ENCODE data around the gene OR1E2.

OR1E2 gene

GRCh38 chr17:3433741-3434140, at the start of gene OR1E2:
TSS of gene OR1E2 (minus strand) at chr17:3433841. CDS start at chr17:3433841, 0 bp downstream.
- no peak for TF ChIP-seq CTCF (IDR thresholded peaks at IDR 0.05; ENCODE audit: low read depth, low read length)
- DNase-seq (ENCODE audit: extremely low read depth, low read depth): no peak

- no peak for DNase-seq (ENCODE audit: extremely low read depth, low read depth)
- no peak for TF ChIP-seq CTCF (IDR thresholded peaks at IDR 0.05; ENCODE audit: low read depth, low read length)
Measured at GRCh38 chr17:3482852-3483251, 49.2 kb upstream of the OR1E2 start.

GRCh38 chr17:3479988-3480387, 46.3 kb upstream of the OR1E2 start:
- DNase-seq (ENCODE audit: extremely low read depth, low read depth): no peak
- no peak for TF ChIP-seq CTCF (IDR thresholded peaks at IDR 0.05; ENCODE audit: low read depth, low read length)

GRCh38 chr17:3475812-3476610, 42.4 kb upstream of the OR1E2 start, which contains the start of gene ASPA:
TSS of gene ASPA (plus strand) at chr17:3475997. CDS start at chr17:3476160, 163 bp downstream.
- DNase-seq (ENCODE audit: extremely low read depth, low read depth): no peak
- TF ChIP-seq CTCF (IDR thresholded peaks at IDR 0.05; ENCODE audit: low read depth, low read length): no peak

- no peak for DNase-seq (ENCODE audit: extremely low read depth, low read depth)
- TF ChIP-seq CTCF (IDR thresholded peaks at IDR 0.05; ENCODE audit: low read depth, low read length): no peak
Measured at GRCh38 chr17:3475251-3475685, 41.6 kb upstream of the OR1E2 start.

GRCh38 chr17:3474212-3474611, 40.6 kb upstream of the OR1E2 start:
- no peak for TF ChIP-seq CTCF (IDR thresholded peaks at IDR 0.05; ENCODE audit: low read depth, low read length)
- no peak for DNase-seq (ENCODE audit: extremely low read depth, low read depth)

- no peak for DNase-seq (ENCODE audit: extremely low read depth, low read depth)
- TF ChIP-seq CTCF (IDR thresholded peaks at IDR 0.05; ENCODE audit: low read depth, low read length): no peak
Measured at GRCh38 chr17:3472137-3472536, 38.5 kb upstream of the OR1E2 start.
